ENCODE measurements around the gene CHTF18.
"Not testable (repeated sequence)": the region's sequence is repeated elsewhere in the genome, so short reads cannot be mapped to it uniquely, and the experiment has no call there.

Gene CHTF18

DNA sequence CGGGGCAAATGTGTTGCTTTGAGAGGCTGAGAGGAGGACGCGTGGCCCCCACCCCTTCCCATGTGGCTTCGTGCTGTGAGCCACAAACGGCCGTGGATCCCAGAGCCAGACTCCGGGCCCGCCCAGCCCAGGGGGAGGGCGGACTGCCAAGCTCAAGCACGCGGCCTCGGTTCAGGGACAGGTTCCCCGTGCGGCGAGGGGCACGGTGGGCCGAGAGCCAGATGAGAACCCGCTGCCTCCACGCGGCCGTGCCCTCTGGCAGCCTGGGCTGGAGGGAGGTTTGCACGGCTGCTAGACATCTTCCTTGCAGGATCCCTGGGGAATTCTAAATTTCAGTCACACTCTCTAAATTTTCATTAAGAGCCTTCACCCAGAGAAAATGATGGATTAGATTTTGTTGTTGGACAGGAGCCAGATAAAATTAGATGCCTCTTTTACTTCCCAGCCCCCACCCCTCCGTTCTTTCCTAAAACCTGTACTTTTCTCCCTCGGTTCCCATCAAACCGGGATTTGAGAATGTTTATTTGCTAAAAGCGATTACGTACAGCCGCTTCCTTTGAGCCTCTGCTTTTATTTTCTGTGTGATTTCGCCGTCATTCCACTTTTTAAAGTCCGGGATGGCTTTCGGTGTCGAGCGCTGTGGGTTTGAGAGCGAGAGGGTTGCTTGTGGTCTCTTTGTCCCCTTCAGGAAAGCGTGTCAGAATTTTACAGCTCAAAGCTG, 37.1 kb downstream of the CHTF18 start:
- no peak for DNase-seq (ENCODE audit: low read depth, low spot score)

DNA sequence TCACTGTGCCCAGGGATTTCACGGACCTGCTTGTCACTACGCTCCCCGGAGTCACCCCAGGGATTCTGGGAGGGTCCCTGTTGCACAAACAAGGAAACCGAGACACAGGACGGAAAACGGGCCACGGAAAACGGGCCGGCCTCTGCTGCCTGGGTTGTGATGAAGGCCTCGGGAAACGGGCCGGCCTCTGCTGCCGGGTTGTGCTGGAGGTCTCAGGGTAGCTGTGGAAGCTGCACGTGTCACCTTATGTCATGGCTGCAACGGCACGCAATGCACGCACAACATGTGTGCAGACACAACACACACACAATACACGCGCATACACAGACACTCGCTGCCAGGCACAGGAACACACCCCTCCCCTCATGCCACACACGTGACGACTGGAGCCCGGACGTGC, 39.1 kb downstream of the CHTF18 start:
- no peak for DNase-seq (ENCODE audit: low read depth, low spot score)

DNA sequence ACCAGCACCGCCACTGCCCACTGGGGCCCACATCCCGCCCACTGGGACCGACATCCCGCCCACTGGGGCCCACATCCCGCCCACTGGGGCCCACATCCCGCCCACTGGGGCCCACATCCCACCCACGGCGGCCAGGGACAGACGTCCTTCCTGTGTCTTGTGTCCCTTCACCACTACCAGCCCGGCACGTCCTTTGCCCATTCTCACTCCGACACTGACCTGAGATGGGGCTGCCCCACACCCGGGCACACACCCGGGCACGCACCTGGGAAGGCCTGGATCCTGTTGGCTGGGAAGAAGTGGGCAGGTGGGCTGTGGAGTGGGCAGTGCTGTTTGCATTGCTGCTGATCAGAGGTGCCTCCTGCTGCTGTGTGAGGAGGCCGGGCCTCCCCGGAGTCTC, 40.5 kb downstream of the CHTF18 start:
- no peak for DNase-seq (ENCODE audit: low read depth, low spot score)

DNA sequence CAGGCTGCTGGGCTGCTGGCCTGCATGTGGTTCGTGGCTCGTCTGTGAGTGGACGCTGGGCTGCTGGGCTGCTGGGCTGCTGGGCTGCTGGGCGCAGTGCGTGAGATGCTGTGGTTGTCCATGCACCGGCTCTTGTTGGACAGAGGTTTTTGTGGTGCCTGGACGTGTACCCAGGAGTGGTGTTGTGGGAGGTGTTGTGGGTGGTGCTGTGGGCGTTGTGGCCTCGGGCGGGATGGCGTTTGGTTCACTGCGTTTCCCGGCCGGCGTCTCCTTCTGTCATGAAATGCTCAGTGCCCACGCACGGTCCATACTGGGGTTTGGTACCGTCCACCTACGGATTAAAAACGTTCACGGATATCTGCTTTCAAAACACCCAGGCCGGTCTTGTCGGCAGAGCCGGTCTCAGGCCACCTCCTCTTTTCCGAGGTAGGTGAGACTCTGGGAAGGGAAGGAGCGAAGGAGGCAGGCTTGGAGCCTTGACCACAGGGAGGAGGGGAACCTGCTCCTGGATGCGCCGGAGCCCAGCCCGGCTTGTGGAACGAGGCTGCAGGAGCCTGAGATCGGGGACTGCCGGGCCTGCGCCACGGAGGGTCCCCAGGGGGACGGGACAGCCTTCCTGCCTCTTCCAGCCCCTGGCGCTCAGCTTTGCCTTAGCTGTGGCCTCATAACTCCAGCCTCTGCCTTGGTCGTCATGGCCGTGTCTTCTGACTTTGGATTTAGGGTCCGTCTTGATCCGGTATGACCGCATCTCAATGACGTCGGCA, 41.9 kb downstream of the CHTF18 start:
- DNase-seq (ENCODE audit: low read depth, low spot score), result no peak

DNA sequence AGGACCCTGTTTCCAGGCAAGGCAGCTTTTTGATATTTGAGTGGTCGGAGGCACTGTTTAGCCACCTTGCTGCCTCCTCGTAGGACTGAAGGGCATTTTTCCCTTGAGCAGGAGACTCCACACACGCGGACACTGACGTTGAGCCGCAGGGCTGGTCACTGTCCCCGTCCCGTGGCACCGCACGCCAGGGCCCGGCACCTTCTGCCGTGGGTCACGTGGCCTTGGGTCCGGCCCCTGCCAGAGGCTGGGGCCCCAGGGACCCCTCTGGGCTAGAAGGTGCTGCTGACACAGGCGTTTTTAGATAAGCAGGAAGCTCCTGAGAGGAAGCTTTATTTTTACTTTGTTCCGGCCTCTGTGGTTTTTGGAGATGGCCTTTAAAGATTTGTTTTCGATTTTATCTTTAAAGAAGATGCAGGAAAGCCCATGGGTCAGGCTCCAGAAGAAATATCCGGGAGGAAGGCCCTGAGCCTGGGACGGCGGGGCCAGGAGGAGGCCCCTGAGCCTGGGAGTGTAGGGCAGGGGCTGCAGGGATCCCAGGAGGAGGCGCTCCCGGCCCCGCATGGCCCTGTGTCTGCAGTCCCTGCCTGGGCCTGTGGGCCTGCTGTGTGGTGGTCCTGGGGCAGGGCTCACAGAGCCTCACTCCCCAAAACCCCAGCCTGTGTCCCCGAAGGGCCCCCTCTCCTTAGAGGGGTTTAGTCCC, 42.6 kb downstream of the CHTF18 start:
- DNase-seq (ENCODE audit: low read depth, low spot score), result no peak

DNA sequence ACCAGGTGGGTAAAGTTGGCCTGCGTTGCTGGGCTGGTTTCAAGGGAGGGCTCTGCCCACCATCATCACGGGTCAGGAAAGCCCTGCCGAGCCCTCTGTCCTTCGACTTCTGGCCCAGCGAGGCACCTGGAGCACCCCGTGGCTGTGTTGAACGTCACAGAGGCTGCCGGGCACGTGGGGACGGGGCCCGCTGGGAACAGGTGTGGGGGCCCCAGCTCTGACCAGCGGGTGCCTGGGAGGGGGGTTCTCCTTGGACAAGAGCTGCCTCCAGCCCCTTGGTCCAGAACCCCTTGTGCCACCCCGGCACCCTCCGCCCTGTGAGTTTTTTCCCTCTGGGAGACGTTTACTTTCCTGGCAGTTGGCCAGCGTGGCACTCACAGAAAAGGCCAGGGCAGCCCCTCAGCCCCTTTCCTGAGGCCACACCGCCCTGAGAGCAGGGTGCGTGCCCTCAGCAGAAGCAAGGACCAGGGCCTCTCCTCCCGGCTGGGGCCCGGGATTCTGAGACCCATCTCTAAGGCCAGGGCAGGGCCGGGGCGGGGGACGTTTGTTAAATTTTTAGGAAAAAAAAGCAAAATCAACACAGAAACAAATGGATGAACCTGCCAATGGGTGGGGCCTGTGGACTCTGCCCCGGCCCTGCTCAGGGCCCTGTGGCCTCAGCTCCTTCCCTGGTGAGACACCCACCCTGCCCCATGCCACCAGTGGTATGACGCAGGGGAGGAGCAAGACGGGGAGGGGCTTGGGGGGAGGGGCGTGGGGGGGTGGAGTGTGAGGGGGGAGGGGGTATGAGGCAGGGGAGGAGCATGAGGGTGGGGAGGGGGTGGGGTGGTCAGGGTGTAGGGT, 43.4 kb downstream of the CHTF18 start:
- no peak for DNase-seq (ENCODE audit: low read depth, low spot score)

DNA sequence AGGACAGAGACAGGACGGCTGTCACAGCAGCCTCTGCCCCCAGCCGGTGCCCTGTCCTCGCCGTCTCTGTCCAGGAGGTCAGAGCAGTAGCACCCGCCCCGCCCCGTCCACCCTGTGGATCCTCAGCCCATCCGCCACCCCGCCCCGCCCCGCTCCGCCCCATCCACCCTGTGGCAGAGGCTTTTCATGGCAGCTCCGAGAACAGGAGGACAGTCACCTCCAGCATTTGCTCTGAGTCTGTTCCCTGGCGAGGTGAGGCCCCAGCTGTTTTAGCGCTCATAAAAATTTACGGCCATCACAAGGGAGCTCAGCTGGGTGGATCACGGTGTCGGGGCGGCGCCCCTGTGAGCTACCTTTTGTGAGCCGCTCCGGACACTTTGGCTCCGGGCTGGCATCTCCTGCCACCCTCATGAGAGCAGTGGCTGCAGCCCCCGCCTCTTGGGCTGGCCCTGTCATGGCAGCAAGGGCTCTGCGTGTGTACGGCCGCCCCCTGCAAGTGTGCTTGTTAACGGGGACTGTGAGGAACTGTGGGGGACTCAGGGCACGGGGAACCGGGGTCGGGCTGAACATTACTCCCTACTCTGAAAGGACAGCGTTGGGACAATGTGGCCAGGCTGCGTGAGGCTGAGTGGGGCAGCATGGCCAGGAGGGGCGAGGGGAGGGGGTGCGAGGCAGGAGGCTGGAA, 44.4 kb downstream of the CHTF18 start:
- DNase-seq (ENCODE audit: low read depth, low spot score), result no peak

DNA sequence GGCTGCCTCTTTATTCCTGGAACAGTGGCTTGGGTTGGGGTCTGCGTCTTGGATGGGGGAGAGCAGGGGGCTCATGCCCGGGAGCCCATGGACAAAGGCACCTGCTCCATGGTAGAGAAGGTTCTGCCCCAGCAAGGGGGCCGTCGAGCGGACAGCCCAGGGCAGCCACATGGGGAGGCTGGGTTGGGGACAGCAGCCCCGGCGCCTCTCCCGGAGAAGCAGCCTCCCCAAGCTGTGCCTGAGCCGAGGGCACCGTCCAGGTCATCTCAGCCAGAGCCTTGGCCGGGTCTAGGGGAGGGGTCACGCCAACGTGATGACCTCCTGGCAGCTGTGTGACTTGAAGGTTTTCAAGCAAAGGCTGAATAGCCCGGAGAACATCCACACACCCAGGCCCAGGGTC, 45.0 kb downstream of the CHTF18 start:
- DNase-seq (ENCODE audit: low read depth, low spot score), result no peak

DNA sequence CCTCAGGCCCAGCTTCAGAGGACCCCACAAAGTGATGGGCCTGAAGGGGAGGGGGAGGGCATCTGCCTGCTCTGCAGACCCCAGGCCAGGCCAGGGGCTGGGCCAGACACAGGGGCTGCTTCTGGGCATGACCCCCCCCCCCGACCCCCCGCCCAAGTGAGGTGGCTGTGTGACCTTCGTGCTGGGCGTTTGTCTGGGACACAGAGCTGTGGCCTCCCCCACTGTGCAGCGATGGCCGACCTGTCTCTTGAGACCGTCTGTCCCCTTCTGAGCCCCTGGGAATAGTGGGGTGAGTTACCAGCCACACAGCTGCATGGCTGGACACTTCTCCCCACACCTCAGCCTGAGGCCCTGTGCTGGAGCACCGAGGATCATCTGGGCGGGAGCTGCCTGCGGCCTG, 47.0 kb downstream of the CHTF18 start:
- no peak for DNase-seq (ENCODE audit: low read depth, low spot score)

DNA sequence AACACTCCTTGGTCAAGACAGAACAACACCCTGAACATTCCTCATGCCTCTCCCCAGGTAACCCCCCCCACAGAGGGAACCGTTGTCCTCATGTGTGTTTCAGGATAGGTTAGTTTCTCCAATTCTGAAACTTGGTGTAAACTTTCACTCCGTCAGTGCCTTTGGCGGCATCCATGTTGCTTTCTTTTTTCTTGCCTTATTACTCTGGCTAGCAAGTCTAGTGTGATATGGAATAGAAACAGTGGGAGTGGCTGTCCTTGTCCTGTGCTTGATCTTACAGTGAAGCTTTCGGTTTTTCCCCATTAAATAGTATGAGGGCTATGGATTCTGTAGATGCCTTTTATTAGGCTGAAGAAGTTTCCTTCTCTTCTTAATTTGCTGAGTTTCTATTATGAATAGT, 47.8 kb downstream of the CHTF18 start:
- DNase-seq (ENCODE audit: low read depth, low spot score), result no peak

DNA sequence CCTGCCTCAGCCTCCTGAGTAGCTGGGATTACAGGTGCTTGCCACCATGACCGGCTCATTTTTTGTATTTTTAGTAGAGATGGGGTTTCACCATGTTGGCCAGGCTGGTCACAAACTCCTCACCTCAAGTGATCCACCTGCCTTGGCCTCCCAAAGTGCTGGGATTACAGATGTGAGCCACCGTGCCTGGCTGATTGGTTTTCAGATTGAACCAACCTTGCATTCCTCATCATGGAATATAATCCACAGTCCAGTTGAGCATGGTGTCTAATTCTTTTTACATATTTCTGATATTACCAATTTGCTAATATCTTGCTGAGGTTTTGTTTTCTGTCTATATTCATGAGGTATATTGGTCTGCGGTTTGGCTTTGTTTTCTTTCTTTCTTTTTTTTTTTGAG, 48.4 kb downstream of the CHTF18 start:
- not testable (repeated sequence) for DNase-seq (ENCODE audit: low read depth, low spot score)

DNA sequence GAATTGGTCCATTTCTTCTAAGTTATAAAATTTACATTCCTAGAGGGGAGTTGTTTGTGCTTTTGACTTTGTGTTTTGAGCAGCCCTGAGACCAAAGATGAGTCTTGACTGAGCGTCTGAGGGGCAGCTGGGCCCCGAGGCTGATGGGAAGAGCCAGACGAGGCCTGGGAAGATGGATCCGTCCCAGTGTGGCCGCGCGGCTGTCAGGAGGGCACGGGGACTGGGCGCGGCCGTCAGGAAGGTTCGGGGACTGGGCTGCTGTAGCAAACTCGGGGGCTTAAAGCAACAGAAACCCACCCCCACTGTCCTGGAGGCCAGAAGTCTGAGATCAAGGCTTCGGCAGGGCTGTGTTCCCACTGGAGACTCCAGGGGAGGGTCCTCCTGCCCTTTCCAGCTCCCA, 50.3 kb downstream of the CHTF18 start:
- DNase-seq (ENCODE audit: low read depth, low spot score), result no peak

DNA sequence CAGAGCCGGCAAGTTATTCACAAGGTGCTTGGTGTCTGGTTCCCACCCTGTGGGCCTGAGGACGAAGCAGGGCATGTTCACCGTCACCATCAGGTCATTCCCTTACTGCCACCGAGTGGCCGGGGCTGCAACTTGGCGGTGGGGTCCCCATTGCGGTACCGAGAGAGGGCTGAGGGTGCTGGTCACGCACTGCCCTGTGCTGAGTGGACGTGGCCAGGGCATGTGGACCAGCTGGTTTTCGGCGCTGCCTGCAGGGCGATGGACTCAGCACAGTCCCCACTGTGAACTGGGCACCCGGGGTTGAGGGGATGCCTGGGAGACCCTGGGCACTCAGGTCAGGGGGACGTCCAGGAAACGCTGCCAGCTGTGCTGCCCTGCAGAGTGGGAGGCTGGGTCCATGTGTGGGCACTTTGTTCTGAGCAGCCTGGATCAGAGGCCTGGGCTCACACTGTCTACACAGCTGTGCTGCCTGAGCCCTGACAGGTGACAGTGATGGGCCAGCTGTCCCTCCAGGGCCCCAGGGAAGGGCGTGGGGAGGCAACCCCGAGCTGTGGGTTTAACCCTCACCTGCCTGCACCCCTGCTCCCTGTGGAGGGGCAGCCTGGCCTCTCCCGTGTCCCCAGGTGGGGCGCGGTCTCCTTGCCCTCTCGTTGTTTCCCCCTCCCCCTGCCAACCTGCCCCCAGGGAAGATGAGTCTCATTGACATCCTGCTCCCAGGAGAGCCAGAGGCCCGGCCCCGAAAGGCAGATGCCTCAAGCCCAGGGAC, 51.4 kb downstream of the CHTF18 start:
- no peak for DNase-seq (ENCODE audit: low read depth, low spot score)

DNA sequence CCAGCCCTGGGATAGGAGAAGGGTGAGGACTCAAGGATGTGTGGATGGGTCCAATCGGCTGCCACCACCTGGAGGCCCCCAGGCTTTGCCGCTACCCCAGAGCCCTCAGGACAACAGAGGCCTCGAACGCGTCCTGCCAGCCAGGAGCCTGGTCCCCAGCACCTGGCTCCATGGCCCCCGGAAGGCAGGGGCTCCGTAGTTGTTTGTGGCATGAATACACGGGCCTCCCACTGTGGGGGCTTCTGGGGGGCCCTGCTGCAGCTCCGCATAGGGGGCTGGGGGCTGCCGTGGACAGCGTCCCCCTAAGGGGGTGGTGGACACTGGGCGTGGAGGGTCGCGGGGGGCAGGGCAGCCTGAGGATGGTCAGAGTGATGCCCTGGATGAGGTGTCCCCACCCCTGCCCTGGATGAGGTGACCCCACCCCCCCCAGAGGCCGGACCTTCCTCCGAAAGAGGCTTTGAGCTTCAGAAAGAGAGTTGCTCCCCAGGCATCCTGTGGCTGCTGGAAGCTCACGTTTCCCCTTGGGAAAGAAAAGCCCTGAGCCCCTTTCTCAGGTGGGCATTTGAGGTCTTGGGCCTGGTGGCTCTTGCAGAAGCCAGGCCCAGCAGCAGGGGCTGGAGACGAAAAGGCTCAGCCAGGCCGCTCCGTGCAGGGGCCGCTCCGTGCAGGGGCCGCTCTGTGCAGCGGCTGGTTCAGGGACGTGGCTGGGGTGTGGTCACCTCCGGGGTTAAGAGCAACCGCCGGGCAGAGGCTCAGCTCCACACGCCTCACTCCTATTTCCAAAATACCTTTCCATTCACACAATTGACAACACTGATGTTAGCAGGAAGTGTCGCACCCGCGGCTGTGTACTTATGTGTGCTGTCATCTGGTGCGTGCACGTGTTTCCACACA, 52.4 kb downstream of the CHTF18 start:
- DNase-seq (ENCODE audit: low read depth, low spot score), result no peak

DNA sequence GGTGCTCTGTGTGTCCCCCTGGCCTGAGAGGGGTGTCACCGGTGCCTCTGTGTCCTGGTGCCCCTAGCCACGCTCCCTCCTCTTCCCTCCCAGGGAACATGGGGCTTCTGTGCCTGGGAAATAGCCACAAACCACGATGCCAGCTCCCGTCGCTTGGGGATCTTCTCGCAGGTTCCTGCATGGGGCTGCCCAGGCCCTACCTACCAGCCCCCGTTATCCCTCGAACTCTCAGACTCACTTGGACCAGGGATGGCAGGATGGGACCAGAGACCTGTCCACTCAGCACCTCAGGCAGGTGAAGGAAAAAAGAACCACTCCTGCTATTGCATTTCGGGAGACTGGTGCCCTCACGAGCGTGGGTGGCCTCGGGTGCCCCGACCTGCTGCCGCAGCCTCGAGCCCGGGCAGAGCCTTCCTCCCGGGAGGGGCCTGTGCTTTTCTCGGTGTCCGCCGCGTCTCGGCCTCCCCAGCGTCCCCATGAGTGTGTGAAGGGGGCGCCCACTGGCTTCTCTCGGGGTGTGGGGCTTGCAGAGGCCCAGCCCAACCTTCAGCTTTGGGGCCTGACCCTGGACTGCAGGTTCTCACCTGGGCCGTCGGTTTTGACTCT, 53.1 kb downstream of the CHTF18 start:
- DNase-seq (ENCODE audit: low read depth, low spot score), result no peak

DNA sequence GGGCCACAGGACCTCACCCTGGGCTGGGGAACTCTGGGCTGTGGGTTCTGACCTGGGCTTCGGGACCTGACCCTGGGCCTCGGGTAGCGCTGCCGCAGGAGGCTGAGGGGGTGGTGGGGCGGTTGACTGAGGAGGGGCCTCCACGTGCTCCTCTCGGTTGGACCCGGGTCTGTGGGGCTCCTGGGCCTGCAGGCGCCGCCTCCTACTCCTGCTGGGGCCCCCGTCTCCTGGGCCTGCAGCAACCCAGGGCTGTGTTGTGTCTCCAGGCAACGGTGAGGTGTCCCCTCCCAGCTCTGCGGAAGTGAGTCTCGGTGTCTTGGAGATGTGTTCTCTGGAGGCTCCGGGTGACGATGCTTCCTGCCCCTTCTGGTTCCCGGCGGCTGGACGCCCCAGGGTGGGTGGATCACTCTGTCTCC, 53.6 kb downstream of the CHTF18 start:
- DNase-seq (ENCODE audit: low read depth, low spot score), result no peak

DNA sequence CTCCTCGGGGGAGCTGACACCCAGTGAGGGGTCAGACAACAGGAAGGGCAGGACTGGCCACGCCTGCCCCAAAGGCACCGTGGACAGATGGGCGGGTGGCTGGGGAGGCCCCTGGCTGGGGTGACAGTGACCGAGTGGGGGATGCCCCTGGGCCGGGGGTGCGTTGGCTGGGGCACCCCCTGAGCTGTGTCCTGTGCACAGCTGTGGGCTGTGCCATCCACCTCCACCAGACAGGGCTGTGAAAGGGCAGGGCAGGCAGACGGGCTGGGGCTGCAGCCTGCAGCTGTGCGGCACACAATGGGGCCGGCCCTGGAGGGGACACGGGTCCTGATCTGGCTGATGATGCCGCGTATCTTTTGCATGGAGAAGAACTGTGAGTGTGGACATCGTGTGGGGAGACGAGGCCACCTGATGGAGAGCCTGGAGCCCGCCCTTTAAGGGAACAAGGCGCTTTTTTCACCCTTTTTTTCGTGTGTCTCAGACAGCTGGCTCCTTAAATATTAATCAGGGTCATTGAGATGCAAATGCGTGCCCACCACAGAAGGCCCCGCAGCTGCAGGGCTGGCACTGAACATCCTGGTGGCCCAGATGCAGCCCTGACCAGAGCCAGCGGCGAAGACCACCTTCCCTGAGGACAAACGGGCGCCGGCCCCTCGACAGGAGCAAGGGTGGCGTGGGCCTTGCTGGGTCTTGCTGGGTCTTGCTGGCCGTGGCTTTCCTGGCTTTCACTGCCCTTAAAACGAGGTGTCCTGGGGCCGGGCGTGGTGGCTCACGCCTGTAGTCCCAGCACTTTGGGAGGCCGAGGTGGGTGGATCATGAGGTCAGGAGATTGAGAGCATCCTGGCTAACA, 54.5 kb downstream of the CHTF18 start:
- DNase-seq (ENCODE audit: low read depth, low spot score), result no peak

DNA sequence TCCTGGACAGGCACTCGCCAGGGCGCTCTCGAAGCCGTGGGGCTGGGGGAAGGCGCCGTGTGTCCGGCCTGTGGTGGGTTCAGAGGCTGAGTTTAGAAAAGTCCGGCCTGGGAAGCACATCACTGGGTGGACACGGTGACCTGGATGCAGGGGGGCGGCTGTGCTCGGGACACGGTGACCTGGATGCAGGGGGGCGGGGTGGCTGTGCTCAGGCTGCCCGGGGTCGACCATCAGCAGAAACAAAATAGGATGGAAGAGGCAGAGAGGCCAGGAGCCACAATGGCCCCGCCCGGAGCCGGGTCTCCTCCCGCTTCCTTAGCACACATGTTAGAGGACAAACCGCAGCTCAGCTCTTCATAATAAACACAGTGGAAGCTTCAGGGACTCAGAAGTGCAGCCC, 55.4 kb downstream of the CHTF18 start:
- no peak for DNase-seq (ENCODE audit: low read depth, low spot score)

Data from ELF-1 (cell line).